ENCODE data around the gene NELFCD. TPM values are rescaled to one million over a fixed set of nuclear protein-coding genes. Genes with fewer than 3 reads are reported as not detected.
A peak's percentile ranks its signal among the peaks of the same experiment; 100 is the strongest.
"Not testable (repeated sequence)": the region's sequence is repeated elsewhere in the genome, so short reads cannot be mapped to it uniquely, and the experiment has no call there.

Gene NELFCD
- polyA plus RNA-seq, 1 experiment, result 79.6 TPM

GRCh38 chr20:58956078-58956477 is 25.0 kb upstream of the NELFCD start:
- POLR2A ChIA-PET, result no interaction called here
- DNase-seq (ENCODE audit: low read depth), result no peak
- TF ChIP-seq, protein P1, sequence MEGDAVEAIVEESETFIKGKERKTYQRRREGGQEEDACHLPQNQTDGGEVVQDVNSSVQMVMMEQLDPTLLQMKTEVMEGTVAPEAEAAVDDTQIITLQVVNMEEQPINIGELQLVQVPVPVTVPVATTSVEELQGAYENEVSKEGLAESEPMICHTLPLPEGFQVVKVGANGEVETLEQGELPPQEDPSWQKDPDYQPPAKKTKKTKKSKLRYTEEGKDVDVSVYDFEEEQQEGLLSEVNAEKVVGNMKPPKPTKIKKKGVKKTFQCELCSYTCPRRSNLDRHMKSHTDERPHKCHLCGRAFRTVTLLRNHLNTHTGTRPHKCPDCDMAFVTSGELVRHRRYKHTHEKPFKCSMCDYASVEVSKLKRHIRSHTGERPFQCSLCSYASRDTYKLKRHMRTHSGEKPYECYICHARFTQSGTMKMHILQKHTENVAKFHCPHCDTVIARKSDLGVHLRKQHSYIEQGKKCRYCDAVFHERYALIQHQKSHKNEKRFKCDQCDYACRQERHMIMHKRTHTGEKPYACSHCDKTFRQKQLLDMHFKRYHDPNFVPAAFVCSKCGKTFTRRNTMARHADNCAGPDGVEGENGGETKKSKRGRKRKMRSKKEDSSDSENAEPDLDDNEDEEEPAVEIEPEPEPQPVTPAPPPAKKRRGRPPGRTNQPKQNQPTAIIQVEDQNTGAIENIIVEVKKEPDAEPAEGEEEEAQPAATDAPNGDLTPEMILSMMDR (IDR thresholded peaks at IDR 0.05; ENCODE audit: insufficient read depth, low read depth, low read length), result no peak

GRCh38 chr20:58959652-58960051 is 21.4 kb upstream of the NELFCD start:
- no peak overlapping the region for H3K4me3 ChIP-seq (ENCODE audit: low read depth, low read length)
- no peaks in the 10 kb centered on the region for H3K36me3 ChIP-seq (ENCODE audit: control insufficient read depth, insufficient read depth, low read length)
- ChIA-PET CTCF (no interaction called here), POLR2A (no interaction called here)
- H3K27me3 ChIP-seq (ENCODE audit: control insufficient read depth, insufficient read depth, low read length), result peaks cover 3% of the 10 kb centered on the region; the same call in 1 of the 2 replicates
- TF ChIP-seq, protein P1 (IDR thresholded peaks at IDR 0.05; ENCODE audit: insufficient read depth, low read depth, low read length), result no peak
- no peak for DNase-seq (ENCODE audit: low read depth)

More at GRCh38 chr20:58956078-58956477, 25.0 kb upstream of the NELFCD start:
- CTCF ChIA-PET, result interaction anchor here (0.6 kb wide), 1 partner anchor 13 kb away, joined by 4 read pairs; no protein-coding TSS in a partner anchor
- Histone ChIP-seq H3K27me3 (ENCODE audit: control insufficient read depth, insufficient read depth, low read length) (0 out of 2 replicates have a peak, but pooled peaks cover 1% of the 10 kb centered on the region), H3K36me3 (ENCODE audit: control insufficient read depth, insufficient read depth, low read length) (no peaks in the 10 kb centered on the region), H3K4me3 (ENCODE audit: low read depth, low read length) (no peak overlapping the region)

- Histone ChIP-seq H3K4me3 (ENCODE audit: low read depth, low read length) (no peak overlapping the region), H3K36me3 (ENCODE audit: control insufficient read depth, insufficient read depth, low read length) (no peaks in the 10 kb centered on the region), H3K27me3 (ENCODE audit: control insufficient read depth, insufficient read depth, low read length) (peaks cover 3% of the 10 kb centered on the region)
- TF ChIP-seq, protein P1 (IDR thresholded peaks at IDR 0.05; ENCODE audit: insufficient read depth, low read depth, low read length), result peak; percentile 22; the same call in 1 of the 2 replicates
- POLR2A ChIA-PET, result no interaction called here
- CTCF ChIA-PET, result interaction anchor here (1.0 kb wide), 1 partner anchor 37 kb away, joined by 3 read pairs; no protein-coding TSS in a partner anchor
- no peak for DNase-seq (ENCODE audit: low read depth)
Observed at GRCh38 chr20:58963060-58963584, 17.9 kb upstream of the NELFCD start.

DNA sequence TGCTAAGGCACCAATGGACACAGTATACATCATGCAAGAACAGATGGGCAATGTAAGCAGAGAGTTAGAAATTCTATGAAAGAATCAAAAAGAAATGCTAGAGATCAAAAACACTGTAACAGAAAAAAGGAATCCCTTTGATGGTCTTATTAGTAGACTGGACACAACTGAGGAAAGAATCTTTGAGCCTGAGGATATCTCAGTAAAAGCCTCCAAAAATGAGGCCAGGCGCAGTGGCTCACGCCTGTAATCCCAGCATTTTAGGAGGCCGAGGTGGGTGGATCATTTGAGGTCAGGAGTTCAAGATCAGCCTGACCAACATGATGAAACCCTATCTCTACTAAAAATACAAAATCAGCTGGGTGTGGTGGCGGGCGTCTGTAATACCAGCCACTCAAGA is 17.1 kb upstream of the NELFCD start:
- H3K27me3 ChIP-seq (ENCODE audit: control insufficient read depth, insufficient read depth, low read length); DNase-seq (ENCODE audit: low read depth); CTCF ChIA-PET; POLR2A ChIA-PET; H3K36me3 ChIP-seq (ENCODE audit: control insufficient read depth, insufficient read depth, low read length); H3K4me3 ChIP-seq (ENCODE audit: low read depth, low read length): not testable (repeated sequence)

GRCh38 chr20:58965270-58966064 is 15.6 kb upstream of the NELFCD start:
- ChIA-PET POLR2A (no interaction called here), CTCF (no interaction called here)
- no peaks in the 10 kb centered on the region for H3K36me3 ChIP-seq (ENCODE audit: control insufficient read depth, insufficient read depth, low read length)
- TF ChIP-seq, protein P1 (IDR thresholded peaks at IDR 0.05; ENCODE audit: insufficient read depth, low read depth, low read length), result no peak
- H3K4me3 ChIP-seq (ENCODE audit: low read depth, low read length), result no peak overlapping the region
- no peak for DNase-seq (ENCODE audit: low read depth)
- H3K27me3 ChIP-seq (ENCODE audit: control insufficient read depth, insufficient read depth, low read length), result peaks cover 5% of the 10 kb centered on the region

All from BJ (cell line).